IgD-negative memory B cell (primary cell): Measurements from ENCODE around the gene TUBA8. TPM values are rescaled to one million over a fixed set of nuclear protein-coding genes. Genes with fewer than 3 reads are reported as not detected.
"Not testable (repeated sequence)": the region's sequence is repeated elsewhere in the genome, so short reads cannot be mapped to it uniquely, and the experiment has no call there.

Source experiments
- H3K27ac Mint-ChIP-seq, 3 donors: one replicate each; pipeline ENCODE4 v1.8.0; 2020 to 2022; ENCODE audit warnings: mild to moderate bottlenecking in 3 of 3, mixed read lengths in 3 of 3, moderate library complexity in 1 of 3
- H3K27me3 Mint-ChIP-seq: one replicate; pipeline ENCODE4 v1.8.0; 2021; ENCODE audit warnings: mixed read lengths
- H3K36me3 Mint-ChIP-seq: one replicate; pipeline ENCODE4 v1.8.0; 2020; ENCODE audit warnings: mild to moderate bottlenecking, mixed read lengths
- H3K4me1 Mint-ChIP-seq, 3 donors: one replicate each; pipeline ENCODE4 v1.8.0; 2020 to 2022; ENCODE audit warnings: mixed read lengths in 3 of 3, mild to moderate bottlenecking in 1 of 3
- H3K4me3 Mint-ChIP-seq, 4 donors: one replicate each; pipeline ENCODE4 v1.8.0; 2020 to 2022; ENCODE audit warnings: mild to moderate bottlenecking in 4 of 4, mixed read lengths in 4 of 4, moderate library complexity in 3 of 4
- H3K9me3 Mint-ChIP-seq, 3 donors: one replicate each; pipeline ENCODE4 v1.8.0; 2020 to 2021; ENCODE audit warnings: mixed read lengths in 3 of 3, mild to moderate bottlenecking in 1 of 3
- polyA plus RNA-seq: library from polyadenylated mRNA; unstranded; fragments of 300-500 nt; fragmentation: Illumina TruSeq; gene quantifications from one replicate; pipeline ENCODE4 v1.2.3, GENCODE V29; 2021

The TUBA8 gene
- polyA plus RNA-seq, 1 donor from 2014 or later = 2.8 TPM

DNA sequence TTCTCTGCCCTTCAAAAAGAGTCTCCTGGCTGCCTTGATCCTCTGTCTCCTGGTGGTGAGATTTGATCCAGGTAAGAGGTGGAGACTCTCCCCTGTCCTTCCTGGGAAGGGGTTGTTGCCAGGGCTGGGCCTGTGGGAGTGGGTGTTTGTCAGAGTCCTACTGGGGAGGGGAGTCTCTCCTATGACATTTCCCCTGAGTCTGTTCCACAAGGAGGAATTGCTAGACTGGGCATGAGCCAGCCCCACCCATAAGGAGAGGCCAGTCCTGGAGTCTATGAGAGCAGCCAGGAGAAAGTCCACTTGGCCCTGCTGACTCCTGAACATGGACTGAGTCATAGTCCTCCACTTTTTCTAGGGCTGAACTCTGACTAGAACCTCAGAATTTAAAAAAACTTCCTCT, 25.4 kb upstream of the TUBA8 start:
- no peaks in the 10 kb centered on the region for H3K27me3 Mint-ChIP-seq
- peaks cover 0 to 2% (median 0%) of the 10 kb centered on the region in 3 donors for H3K9me3 Mint-ChIP-seq
- H3K4me3 Mint-ChIP-seq = no peak overlapping the region
- peaks cover 18% of the 10 kb centered on the region for H3K36me3 Mint-ChIP-seq
- H3K4me1 Mint-ChIP-seq = peaks cover 12 to 21% (median 18%) of the 10 kb centered on the region in 3 donors
- H3K27ac Mint-ChIP-seq = no peak overlapping the region

DNA sequence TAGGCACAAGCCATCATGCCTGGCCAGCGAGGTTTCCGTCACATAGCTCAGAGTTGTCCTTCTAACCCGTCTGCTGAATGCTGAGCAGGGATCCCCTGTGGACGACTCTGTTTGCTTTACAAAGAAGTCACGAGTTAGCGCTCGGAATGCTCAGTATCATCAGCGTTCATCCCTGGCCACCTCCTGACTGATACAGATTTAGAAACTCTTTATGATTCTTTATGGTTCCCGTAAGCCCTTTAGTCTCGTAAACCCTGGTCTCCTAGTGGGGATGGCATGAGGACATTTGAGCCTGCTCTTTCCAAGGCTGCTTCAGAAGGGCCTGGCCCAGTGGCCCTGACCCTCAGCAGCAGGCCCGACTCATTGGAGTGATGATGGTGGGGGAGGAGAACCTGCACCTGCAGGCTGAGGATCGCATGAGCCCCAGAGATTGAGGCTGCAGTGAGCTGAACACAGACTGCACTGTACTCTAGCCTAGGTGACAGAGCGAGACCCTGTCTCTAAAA, 23.2 kb upstream of the TUBA8 start:
- Mint-ChIP-seq H3K4me3 (no peak overlapping the region), H3K36me3 (peaks cover 13% of the 10 kb centered on the region), H3K4me1 (peaks cover 8 to 21% (median 18%) of the 10 kb centered on the region in 3 donors), H3K9me3 (no peaks in the 10 kb centered on the region), H3K27me3 (no peaks in the 10 kb centered on the region), H3K27ac (no peak overlapping the region)

DNA sequence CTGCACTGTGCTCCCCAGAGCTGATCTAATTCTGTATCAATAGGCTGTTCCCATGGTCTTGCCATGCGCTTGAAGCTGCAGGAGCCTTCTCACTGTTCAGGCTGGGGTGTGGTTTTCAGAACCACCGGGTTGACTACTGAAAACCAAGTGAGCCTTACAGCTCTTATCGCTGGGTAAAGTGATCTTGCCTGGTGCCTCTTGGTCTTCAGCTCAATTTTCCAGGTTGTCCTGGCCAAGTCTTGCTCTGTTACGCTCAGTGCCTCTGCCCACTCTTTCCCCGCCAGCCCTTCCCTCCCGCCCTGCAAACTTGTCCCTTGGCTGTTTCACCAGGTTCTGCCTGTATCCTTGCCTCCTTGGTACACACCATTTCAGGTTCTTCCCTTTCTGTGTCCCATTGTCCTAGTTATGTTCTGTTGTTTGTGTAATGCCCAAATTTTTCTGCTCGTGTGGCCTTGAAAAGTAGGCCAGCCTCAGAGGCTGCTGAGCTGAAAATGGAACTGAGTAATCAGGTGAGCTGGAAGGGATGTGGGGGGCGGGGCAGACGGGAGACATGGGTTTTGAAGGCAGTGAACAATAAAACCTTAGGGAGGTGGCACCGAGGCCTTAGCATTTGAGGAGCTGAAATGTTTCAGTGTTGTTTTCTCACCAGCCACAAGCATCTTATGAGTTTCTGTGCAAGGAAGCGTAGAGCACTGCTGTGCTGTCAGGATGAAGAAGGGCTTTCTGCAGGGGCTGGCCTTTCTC, 21.6 kb upstream of the TUBA8 start:
- Mint-ChIP-seq H3K4me1 (peaks cover 8 to 15% (median 14%) of the 10 kb centered on the region in 3 donors), H3K36me3 (peaks cover 9% of the 10 kb centered on the region), H3K27me3 (no peaks in the 10 kb centered on the region), H3K27ac (peak overlapping the region in 2 of 3 donors; percentile 10 to 68), H3K9me3 (no peaks in the 10 kb centered on the region), H3K4me3 (no peak overlapping the region)

DNA sequence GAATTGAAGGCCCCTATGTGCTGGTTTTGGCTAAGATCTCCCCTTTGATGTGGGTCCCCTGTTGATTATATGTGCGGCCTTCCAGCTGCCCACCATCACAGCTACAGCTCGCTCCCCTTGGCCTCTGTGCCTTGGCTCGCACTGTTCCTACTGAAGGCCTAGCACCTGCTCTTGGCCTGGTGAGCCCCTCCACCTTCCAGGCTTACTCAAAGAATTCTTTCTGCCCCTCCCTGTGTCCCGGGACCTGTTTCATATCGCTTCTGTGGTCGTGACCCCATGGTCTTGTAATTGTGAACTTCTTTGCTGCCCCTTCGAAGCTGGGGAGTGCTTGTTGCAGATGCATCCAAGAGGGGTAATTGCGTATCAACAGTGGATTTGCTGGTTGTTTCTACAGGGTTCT, 20.3 kb upstream of the TUBA8 start:
- Mint-ChIP-seq H3K27me3 (no peaks in the 10 kb centered on the region), H3K27ac (peak overlapping the region in 1 of 3 donors; percentile 21), H3K36me3 (peaks cover 9% of the 10 kb centered on the region), H3K9me3 (no peaks in the 10 kb centered on the region), H3K4me1 (peaks cover 8 to 16% (median 14%) of the 10 kb centered on the region in 3 donors), H3K4me3 (no peak overlapping the region)

DNA sequence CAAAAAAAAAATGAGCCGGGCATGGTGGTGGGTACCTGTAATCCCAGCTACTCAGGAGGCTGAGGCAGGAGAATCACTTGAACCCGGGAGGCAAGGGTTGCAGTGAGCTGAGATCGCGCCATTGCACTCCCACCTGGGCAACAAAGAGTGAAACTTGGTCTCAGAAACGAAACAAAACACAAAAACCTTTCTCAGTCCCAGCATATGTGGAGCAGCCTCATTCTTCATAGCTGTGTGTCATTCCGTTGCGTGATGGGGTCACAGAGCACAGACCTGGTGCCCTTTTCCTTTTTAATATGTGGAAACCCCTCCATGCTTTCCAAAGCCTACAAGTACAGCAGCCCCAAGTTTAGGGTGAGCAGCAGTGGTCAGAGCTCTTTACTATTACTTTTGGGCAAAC, 19.1 kb upstream of the TUBA8 start:
- H3K9me3 Mint-ChIP-seq = no peaks in the 10 kb centered on the region
- peak overlapping the region; percentile 40 to 91 (median 70) for H3K27ac Mint-ChIP-seq
- peaks cover 5% of the 10 kb centered on the region for H3K36me3 Mint-ChIP-seq

DNA sequence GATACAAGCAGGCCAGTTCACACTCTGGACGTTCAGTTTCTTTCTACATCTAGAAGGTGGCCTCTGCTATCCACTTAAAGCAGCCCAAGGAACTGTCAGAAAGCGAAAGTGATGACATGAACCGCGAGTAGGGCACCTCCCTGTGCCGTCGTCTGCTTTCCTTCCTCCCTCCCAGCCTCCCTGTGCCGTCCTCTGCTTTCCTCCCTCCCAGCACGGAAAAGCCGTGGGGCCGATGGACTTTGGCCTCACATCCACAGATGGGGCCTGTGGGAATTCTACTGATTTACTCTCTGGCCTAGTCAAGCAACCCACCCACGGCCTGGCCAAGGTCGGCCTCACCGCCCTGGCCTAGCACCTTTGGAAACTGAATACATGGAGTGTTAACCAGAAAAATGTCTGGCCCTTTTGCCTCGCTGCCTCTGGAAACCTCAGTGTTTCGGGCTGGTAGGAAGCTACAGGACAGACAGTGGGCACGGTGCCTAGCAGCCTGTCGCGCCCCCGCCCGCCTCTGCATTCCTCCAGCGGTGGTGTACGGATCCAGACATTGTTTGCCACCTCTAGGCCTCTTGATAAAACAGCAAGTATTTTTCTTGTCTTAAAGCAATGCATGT, 18.6 kb upstream of the TUBA8 start:
- H3K4me3 Mint-ChIP-seq = peak overlapping the region; percentile 83 to 91 (median 87)
- H3K27ac Mint-ChIP-seq = peak overlapping the region; percentile 40 to 91 (median 70)
- peaks cover 5% of the 10 kb centered on the region for H3K36me3 Mint-ChIP-seq
- no peaks in the 10 kb centered on the region for H3K27me3 Mint-ChIP-seq
- H3K4me1 Mint-ChIP-seq = peaks cover 8 to 21% (median 14%) of the 10 kb centered on the region in 3 donors
- no peaks in the 10 kb centered on the region for H3K9me3 Mint-ChIP-seq

More for the DNA sequence above, 19.1 kb upstream of the TUBA8 start:
- peak overlapping the region; percentile 83 to 91 (median 87) for H3K4me3 Mint-ChIP-seq
- H3K4me1 Mint-ChIP-seq = peaks cover 8 to 18% (median 14%) of the 10 kb centered on the region in 3 donors
- H3K27me3 Mint-ChIP-seq = no peaks in the 10 kb centered on the region

DNA sequence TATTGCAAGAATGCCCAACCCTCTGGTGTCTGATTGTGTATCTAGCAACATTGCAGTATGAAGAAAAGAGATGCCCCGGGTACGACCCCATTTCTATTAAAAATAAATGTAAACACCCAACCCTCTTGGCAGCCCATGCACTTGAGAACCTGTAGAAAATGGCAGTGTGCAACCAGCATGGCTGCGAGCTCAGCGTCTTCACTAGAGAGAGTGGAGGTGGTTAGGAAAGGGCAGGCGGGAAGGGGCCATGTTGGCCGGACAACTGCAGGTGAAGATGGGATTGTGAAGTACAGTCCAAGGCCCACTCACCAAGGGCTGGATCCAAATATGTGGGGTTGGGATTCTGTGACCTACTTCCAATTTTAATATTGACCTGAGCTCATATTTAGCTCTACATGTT, 16.9 kb upstream of the TUBA8 start:
- Mint-ChIP-seq H3K4me1 (peaks cover 8 to 19% (median 14%) of the 10 kb centered on the region in 3 donors), H3K4me3 (no peak overlapping the region), H3K27me3 (no peaks in the 10 kb centered on the region), H3K9me3 (no peaks in the 10 kb centered on the region), H3K36me3 (peaks cover 5% of the 10 kb centered on the region), H3K27ac (no peak overlapping the region)

DNA sequence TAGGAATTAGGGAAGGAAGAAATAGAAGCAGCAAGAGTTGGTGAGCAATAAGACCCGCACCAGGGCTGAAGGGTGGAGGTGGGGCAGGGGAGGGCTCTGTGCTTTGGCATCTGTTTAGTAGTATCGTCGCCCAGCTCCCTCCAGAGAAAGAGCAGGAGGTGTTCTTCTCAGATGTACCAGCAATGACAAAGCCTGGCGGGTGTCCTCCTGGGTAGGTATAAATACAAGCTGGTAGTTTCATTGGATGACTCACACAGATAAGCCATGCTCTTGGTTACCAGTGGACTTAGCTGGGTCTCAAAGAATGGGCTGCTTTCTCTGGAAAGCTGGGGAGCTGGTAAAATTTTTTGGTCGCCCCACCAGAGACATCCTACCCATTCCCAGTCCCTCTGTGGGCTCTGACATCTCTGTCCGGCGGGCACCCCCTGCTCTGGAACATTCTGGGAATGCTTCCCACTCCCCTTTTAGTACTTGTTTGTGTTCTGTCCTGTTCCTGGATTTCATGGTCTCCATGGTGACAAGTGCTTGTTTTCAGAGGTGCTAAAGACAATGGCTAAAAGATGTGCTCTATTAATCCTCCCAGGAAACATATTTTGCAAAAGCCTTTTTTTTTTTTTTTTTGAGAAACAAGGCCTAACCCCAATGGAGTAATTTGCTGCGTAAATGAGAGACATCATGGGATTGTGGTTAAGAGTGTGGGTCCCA, 15.4 kb upstream of the TUBA8 start:
- Mint-ChIP-seq H3K9me3 (no peaks in the 10 kb centered on the region), H3K4me1 (peaks cover 3 to 16% (median 8%) of the 10 kb centered on the region in 3 donors), H3K27ac (peak overlapping the region in 2 of 3 donors; percentile 6 to 63), H3K4me3 (no peak overlapping the region), H3K27me3 (no peaks in the 10 kb centered on the region), H3K36me3 (peaks cover 2% of the 10 kb centered on the region)

DNA sequence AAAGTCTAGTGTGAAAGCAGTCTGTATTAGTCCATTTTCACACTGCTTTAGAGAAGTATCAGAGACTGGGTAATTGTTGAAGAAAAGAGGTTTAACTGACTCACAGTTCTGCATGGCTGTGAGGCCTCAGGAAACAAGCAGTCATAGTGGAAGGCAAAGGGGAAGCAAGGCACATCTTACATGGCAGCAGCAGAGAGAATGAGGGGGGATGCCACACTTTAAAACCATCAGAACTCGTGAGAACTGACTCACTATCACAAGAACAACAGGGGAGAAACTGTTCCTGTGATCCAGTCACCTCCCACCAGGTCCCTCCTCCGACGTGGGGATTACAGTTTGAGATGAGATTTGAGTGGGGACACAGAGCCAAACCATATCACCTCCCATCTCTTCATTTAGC, 13.8 kb upstream of the TUBA8 start:
- Mint-ChIP-seq H3K4me3 (no peak overlapping the region), H3K36me3 (peaks cover 8% of the 10 kb centered on the region), H3K4me1 (peaks cover 0 to 10% (median 5%) of the 10 kb centered on the region in 3 donors), H3K27ac (no peak overlapping the region), H3K9me3 (no peaks in the 10 kb centered on the region), H3K27me3 (no peaks in the 10 kb centered on the region)

DNA sequence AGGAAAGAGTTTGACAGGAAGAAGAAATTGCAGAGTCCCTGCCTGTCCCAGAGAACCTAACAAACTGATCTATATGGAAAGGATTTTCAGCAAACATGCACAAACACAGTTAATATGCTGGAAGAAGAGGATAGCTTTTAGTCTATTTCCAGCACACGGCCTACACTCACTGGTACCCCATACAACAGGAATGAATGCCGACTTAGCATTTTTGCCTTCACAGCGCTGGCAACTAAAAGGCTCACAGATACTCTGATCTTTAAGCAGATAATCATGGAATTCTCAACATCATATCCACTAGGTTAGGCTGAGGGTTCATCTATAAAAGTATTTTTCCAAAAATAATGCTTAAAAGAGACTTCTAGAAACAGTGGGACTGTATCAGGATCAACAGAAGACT, 9.8 kb upstream of the TUBA8 start:
- Mint-ChIP-seq H3K36me3 (peaks cover 15% of the 10 kb centered on the region), H3K27ac (no peak overlapping the region), H3K9me3 (no peaks in the 10 kb centered on the region), H3K4me1 (peaks cover 5 to 16% (median 7%) of the 10 kb centered on the region in 3 donors), H3K27me3 (peaks cover 5% of the 10 kb centered on the region), H3K4me3 (no peak overlapping the region)

DNA sequence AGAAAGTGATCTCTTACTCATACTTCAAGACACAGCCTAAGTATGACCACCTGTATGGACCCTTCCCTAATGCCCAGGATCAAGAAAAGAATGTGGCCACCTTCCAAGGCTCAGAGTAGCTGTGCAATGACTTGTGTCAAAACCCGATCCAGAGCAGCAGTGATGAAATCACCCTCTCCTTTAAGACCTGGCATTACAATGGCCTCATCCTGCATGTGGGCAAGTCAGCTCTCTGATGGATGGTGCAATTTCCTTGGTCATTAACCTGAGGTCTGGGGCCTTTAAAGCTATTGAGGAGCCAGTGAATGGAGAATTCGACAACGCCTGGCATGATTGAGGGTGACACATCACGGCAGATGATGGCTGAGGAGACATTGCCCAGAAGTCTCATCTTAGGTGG, 9.1 kb upstream of the TUBA8 start:
- peaks cover 13% of the 10 kb centered on the region for H3K36me3 Mint-ChIP-seq
- H3K4me1 Mint-ChIP-seq = peaks cover 5 to 16% (median 7%) of the 10 kb centered on the region in 3 donors
- peaks cover 8% of the 10 kb centered on the region for H3K27me3 Mint-ChIP-seq
- peaks cover 0 to 1% (median 0%) of the 10 kb centered on the region in 3 donors for H3K9me3 Mint-ChIP-seq
- no peak overlapping the region for H3K27ac Mint-ChIP-seq
- no peak overlapping the region for H3K4me3 Mint-ChIP-seq

DNA sequence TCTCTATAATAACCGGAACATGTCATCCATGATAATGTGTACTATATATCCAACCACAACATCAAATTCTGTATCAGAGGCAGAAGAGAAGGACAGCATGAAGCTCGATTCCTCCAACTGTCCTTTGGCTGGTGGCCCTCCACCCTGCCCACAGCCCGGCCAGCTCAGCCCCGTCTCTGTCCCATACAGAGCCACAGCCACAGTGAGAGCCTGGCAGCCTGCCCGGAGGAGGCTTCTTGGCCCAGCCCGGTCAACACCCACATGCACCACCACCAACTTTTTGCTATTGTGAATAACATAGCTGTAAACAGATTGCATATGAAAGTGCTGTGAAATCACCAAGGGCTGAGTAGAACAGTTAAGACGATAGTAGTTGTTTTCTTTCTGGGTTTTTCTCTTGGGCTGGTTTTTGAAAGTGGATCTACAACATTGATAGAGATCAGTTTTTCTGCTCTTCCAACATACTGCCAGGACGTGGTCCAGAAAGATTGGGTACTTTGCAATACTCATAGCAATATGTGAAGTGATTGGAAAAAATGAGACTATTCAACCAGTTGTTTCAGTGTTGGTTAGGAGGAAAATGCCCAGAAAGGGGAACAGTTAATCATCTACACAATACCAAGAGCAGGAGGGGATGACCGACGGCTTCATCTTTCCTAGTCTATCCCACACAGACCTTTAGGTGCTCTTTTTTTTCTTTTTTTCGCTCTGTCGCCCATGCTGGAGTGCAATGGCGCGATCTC, 6.9 kb upstream of the TUBA8 start:
- peaks cover 17% of the 10 kb centered on the region for H3K27me3 Mint-ChIP-seq
- H3K4me3 Mint-ChIP-seq = peak overlapping the region in 1 of 4 donors; percentile 20
- no peak overlapping the region for H3K27ac Mint-ChIP-seq
- peaks cover 0 to 6% (median 2%) of the 10 kb centered on the region in 3 donors for H3K9me3 Mint-ChIP-seq
- peaks cover 16% of the 10 kb centered on the region for H3K36me3 Mint-ChIP-seq
- H3K4me1 Mint-ChIP-seq = peaks cover 5 to 13% (median 7%) of the 10 kb centered on the region in 3 donors

DNA sequence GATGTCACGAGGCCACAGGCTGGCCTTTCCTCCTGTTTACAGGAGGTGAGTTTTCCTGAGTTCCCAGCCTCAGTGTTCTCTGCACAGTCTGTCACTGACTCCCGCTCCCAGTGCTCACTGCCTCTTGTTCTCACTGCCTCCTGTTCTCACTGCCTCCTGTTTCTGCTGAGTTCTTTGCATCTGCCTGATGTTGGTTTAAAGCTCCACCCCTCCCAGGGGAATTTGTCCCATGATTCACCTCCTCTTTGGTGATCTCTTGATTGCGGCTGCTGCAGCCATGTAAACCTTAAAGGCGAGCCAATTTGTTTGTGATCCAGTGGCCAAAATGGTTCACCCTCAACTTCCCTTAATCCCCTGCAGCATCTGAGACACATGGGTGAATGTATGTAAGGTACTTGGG, 6.0 kb upstream of the TUBA8 start:
- Mint-ChIP-seq H3K27ac (no peak overlapping the region), H3K9me3 (peaks cover 0 to 6% (median 2%) of the 10 kb centered on the region in 3 donors), H3K36me3 (peaks cover 16% of the 10 kb centered on the region), H3K4me3 (peak overlapping the region in 2 of 4 donors; percentile 28 to 67), H3K4me1 (peaks cover 6 to 17% (median 11%) of the 10 kb centered on the region in 3 donors), H3K27me3 (peaks cover 18% of the 10 kb centered on the region)

DNA sequence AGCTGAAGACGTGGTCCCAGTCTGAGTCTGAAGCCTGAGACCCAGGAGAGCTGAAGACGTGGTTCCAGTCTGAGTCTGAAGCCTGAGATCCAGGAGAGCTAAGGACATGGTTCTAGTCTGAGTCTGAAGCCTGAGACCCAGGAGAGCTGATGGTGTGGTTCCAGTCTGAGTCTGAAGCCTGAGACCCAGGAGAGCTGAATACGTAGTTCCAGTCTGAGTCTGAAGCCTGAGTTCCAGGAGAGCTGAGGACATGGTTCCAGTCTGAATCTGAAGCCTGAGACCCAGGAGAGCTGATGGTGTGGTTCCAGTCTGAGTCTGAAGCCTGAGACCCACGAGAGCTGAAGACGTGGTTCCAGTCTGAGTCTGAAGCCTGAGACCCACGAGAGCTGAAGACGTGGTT, 4.6 kb upstream of the TUBA8 start:
- H3K4me1 Mint-ChIP-seq = peaks cover 8 to 23% (median 14%) of the 10 kb centered on the region in 3 donors
- H3K27me3 Mint-ChIP-seq = peaks cover 27% of the 10 kb centered on the region
- H3K36me3 Mint-ChIP-seq = peaks cover 16% of the 10 kb centered on the region
- not testable (repeated sequence) for H3K27ac Mint-ChIP-seq, H3K9me3 Mint-ChIP-seq
- H3K4me3 Mint-ChIP-seq = peak overlapping the region in 1 of 4 donors; percentile 64
